Coronary artery (tissue), 2 donors: ENCODE data around the gene AP5Z1.
A peak's percentile ranks its signal among the peaks of the same experiment; 100 is the strongest.
"Not testable (repeated sequence)": the region's sequence is repeated elsewhere in the genome, so short reads cannot be mapped to it uniquely, and the experiment has no call there.

ENCODE experiments used
- DNase-seq: peaks from one replicate; pipeline ENCODE4 v3.0.0-alpha.2; 2017; ENCODE audit warnings: low spot score
- H3K27ac ChIP-seq, 2 donors: fragments of 200-600 bp; sonication (generic); one replicate each; pipeline ENCODE4 v1.5.1; 2016 to 2019
- H3K4me3 ChIP-seq: fragments of 200-600 bp; sonication (generic); 2 replicates; pipeline ENCODE4 v1.5.1; 2016; ENCODE audit warnings: mild to moderate bottlenecking, moderate library complexity
- TF ChIP-seq, protein P1 (sequence below): fragments of 200-600 bp; sonication (generic); IDR thresholded peaks from one replicate; pipeline ENCODE4 v1.5.1; 2019; ENCODE audit warnings: antibody characterized with exemption

Gene AP5Z1

DNA sequence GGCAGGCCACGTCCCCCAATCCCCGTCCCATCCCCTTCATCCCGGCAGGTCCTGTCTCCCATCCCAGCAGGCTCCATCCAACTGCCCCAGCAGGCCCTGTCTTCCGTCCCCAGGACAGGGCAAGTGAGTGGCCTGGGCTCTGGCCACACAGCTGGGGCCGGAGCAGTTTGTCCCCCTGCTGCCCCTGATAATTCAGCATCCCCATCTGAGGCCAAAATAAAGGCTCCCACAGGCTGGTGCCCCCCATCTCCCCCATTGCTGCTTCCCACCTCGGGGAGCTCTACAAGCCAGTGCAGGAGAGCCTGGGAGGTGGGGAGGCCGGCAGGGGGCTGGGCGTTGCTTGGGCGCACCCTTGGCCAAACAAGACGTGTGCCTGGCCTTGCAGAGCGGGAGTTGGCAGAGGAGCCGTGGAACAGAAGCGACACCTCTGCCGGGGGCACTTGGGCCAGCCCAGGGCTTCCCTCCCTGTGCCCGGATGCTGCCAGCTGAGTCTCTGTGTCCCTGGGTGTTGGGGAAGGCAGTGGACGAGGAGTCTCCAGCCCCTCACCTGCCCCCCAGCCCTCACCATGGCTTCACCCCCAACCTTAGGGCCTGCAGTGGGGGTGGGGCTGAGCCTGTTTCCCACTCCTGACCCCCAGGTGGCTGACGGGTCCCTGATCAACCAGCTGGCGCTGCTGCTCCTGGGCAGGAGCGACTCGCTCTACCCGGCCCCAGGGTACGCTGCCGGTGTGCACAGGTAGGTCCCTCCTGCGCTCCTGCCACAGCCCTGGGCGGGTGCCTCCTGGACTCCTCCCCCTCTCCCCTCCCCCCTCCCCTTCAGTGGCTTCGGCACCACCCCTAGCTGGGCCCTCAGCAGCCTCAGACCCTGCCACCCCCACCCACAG is 14.0 kb downstream of the AP5Z1 start:
- Histone ChIP-seq H3K4me3 (no peak overlapping the region), H3K27ac (no peak overlapping the region)
- TF ChIP-seq, protein P1, sequence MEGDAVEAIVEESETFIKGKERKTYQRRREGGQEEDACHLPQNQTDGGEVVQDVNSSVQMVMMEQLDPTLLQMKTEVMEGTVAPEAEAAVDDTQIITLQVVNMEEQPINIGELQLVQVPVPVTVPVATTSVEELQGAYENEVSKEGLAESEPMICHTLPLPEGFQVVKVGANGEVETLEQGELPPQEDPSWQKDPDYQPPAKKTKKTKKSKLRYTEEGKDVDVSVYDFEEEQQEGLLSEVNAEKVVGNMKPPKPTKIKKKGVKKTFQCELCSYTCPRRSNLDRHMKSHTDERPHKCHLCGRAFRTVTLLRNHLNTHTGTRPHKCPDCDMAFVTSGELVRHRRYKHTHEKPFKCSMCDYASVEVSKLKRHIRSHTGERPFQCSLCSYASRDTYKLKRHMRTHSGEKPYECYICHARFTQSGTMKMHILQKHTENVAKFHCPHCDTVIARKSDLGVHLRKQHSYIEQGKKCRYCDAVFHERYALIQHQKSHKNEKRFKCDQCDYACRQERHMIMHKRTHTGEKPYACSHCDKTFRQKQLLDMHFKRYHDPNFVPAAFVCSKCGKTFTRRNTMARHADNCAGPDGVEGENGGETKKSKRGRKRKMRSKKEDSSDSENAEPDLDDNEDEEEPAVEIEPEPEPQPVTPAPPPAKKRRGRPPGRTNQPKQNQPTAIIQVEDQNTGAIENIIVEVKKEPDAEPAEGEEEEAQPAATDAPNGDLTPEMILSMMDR, result no peak
- DNase-seq, result no peak

DNA sequence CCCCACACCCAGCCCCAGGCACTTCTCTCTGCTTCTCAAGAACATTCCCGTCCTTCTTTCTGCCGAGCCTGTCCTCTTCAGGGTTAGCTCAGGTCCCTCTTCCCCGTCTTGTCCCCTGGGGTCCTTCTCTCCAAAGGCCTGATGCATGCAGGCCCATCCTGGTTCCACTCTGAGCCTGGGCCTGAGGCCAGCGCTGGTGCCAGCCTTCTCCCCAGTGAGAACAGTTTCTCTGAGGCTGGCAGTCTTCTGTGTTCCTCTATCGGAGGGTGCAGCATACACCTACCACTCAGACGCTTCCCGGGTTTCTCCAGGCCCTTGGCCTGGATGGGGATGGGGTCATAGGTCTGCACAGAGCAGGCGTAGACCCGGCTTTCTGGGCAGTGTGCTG is 14.6 kb downstream of the AP5Z1 start:
- no peak overlapping the region for H3K4me3 ChIP-seq
- TF ChIP-seq, protein P1, result no peak
- no peak overlapping the region for H3K27ac ChIP-seq
- no peak for DNase-seq

DNA sequence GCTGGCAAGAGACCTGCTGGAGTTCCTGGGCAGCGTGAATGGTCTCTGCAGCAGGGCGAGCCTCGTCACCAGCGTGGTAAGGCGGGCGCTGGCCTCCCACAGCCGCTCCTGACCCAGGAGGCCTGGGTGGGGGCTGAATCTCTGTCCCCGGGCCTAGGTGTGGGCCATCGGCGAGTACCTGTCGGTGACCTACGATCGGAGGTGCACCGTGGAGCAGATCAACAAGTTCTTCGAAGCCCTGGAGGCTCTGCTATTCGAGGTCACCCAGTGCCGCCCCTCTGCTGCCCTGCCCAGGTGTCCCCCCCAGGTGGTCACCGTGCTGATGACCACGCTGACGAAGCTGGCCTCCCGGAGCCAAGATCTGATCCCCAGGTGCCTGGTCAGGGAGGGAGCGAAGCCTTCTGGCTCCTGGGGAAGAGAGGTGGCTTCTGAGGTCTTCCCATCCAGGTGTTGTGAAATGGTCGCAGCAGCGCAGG is 15.1 kb downstream of the AP5Z1 start:
- TF ChIP-seq, protein P1, result no peak
- no peak for DNase-seq
- H3K27ac ChIP-seq, result no peak overlapping the region
- H3K4me3 ChIP-seq, result no peak overlapping the region

DNA sequence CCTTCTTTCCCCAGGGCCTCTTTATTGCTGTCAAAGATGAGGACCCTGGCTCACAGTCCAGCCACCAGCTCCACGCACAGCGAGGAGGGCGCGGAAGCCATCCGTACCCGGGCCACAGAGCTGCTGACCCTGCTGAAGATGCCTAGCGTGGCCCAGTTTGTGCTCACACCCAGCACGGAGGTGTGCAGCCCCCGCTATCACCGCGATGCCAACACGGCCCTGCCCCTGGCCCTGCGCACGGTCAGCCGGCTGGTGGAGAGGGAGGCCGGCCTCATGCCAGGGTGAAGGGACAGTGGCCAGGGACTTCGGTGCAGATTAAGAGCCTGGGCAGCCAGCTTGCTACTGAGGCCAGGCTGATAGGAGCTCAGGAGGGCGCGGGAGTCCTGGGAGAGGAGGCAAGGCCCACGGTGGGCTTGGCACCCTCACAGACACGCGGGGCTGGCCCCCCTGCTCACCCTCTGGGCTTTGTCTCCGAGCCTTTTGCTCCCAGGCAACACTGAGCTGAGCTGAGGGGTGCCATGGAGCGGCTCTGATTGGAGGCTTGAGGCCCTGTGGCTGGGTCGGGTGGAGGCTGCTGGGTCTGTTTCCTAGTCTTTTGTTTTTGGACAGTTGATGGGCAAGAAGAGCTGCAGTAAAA is 15.8 kb downstream of the AP5Z1 start:
- H3K27ac ChIP-seq, result no peak overlapping the region
- no peak for DNase-seq
- no peak overlapping the region for H3K4me3 ChIP-seq
- TF ChIP-seq, protein P1, result no peak

DNA sequence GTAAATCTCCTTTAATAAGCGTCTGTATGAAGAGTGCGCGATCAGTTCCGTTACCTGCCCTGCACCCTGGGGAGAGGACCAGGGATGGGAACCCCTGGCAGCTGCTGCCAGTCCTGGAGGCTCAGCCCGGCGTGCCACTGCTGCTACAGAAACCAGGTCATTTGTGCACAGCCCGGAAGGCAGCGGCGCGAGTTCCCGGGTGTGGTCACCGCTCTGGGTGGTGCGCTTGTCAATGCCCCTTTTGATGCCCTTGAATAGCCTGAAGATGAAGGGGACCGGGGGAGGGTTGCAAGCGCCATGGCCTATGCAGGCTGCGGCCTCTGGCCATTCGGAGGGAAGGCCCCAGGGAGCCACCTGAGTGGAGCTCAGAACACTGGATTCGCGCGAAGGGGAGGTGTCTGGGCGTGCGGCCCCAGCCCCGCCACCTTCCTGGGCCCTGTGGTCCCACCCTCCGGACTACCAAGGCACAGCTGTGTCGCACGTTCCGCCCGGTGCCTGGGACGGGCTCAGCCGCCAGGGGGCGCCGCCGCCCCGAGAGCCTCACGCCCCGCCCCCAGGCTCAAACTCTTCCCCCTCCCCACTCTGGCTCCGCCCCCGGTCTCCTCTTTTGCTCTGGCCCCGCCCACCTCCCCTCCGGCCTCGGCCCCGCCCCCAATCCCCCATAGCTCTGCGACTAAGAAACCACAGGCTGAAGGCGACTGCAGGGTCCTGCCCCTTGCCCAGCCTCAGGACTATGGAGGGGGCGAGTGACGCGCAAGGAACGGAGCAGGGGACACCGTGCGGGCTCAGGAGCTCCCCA is 16.5 kb downstream of the AP5Z1 start:
- Histone ChIP-seq H3K4me3 (peak overlapping the region; percentile 44), H3K27ac (peak overlapping the region in 1 of 2 donors; percentile 16)
- TF ChIP-seq, protein P1, result peak; percentile 55
- no peak for DNase-seq

DNA sequence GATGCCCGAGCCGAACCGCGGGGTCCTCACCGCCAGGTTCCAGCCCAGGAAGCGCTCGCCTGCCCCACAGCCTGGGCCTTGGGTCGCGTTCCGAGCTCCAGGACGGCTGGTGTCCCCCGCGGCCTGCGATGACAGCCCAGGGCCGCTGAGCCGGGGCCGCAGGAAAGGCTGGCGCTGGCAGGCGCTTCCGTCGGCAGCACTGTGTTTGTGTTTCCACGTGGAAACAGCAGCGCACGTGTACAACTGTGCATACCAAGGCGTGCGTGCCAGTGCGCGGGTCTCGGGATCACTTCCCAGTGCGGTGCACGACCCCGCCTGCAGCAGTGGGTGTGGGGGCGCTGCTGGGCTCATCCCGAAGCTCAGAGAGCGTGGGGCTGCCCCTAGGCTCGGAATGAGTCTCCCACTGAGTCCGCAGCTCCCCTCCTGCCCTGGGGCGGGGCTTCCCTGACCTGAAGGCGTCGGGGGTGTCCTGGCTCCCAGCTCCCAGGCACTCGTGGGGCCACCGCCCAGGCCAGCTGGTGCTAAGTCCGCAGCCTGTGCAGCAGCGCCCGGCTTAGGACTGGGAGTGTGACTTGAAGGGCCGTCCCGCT is 17.2 kb downstream of the AP5Z1 start:
- TF ChIP-seq, protein P1, result no peak
- Histone ChIP-seq H3K4me3 (peak overlapping the region; percentile 44), H3K27ac (no peak overlapping the region)
- no peak for DNase-seq

DNA sequence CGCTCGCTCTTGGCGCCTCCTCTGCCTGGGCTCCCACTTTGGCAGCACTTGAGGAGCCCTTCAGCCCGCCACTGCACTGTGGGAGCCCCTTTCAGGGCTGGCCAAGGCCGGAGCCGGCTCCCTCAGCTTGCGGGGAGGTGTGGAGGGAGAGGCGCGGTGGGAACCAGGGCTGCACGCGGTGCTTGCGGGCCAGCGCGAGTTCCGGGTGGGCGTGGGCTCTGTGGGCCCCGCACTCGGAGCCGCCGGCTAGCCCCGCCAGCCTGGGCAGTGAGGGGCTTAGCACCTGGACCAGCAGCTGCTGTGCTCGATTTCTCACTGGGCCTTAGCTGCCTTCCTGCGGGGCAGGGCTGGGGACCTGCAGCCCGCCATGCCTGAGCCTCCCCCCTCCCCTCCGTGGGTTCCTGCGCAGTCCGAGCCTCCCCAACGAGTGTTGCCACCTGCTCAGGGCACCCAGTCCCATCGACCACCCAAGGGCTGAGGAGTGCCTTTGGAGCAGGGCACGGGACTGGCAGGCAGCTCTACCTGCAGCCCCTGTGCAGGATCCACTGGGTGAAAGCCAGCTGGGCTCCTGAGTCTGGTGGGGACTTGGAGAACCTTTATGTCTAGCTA is 18.1 kb downstream of the AP5Z1 start:
- DNase-seq, H3K4me3 ChIP-seq, H3K27ac ChIP-seq: not testable (repeated sequence)

DNA sequence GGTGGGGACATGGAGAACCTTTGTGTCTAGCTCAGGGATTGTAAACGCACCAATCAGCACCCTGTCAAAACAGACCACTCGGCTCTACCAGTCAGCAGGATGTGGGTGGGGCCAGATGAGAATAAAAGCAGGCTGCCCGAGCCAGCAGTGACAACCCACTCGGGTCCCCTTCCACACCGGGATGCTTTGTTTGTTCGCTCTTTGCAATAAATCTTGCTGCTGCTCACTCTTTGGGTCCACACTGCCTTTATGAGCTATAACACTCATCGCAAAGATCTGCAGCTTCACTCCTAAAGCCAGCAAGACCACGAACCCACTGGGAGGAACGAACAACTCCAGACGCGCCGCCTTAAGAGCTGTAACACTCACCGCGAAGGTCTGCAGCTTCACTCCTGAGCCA is 18.7 kb downstream of the AP5Z1 start:
- not testable (repeated sequence) for H3K4me3 ChIP-seq, DNase-seq, H3K27ac ChIP-seq
